H9 (cell line): ENCODE data around the gene CEP164. TPM values are rescaled to one million over a fixed set of nuclear protein-coding genes. Genes with fewer than 3 reads are reported as not detected.

Experiments used
- DNase-seq: peaks from one replicate; pipeline ENCODE4 v3.0.0-alpha.2; 2017
- H2AFZ ChIP-seq: one replicate; pipeline ENCODE4 v1.6.1; 2013; ENCODE audit warnings: mild to moderate bottlenecking, low read length, control low read depth, moderate library complexity
- H2AK5ac ChIP-seq: 2 replicates; pipeline ENCODE4 v1.6.1; 2013; ENCODE audit warnings: low read length, control low read depth, mixed read lengths; ENCODE audit not compliant: insufficient read length
- H2BK120ac ChIP-seq: one replicate; pipeline ENCODE4 v1.6.1; 2013; ENCODE audit warnings: low read depth, mild to moderate bottlenecking, low read length, control low read depth, inconsistent platforms; ENCODE audit not compliant: poor library complexity, severe bottlenecking
- H2BK12ac ChIP-seq: 2 replicates; pipeline ENCODE4 v1.6.1; 2013; ENCODE audit warnings: low read length, control low read depth, mixed read lengths, low read depth; ENCODE audit not compliant: insufficient read length
- H2BK15ac ChIP-seq: 2 replicates; pipeline ENCODE4 v1.6.1; 2013; ENCODE audit warnings: low read depth, low read length, control low read depth
- H2BK20ac ChIP-seq: one replicate; pipeline ENCODE4 v1.6.1; 2013; ENCODE audit warnings: low read depth, mild to moderate bottlenecking, low read length, control low read depth, inconsistent platforms; ENCODE audit not compliant: poor library complexity, severe bottlenecking
- H2BK5ac ChIP-seq: 2 replicates; pipeline ENCODE4 v1.6.1; 2013; ENCODE audit warnings: low read length, control low read depth, mixed read lengths; ENCODE audit not compliant: insufficient read length
- H3K14ac ChIP-seq: 2 replicates; pipeline ENCODE4 v1.6.1; 2013; ENCODE audit warnings: low read length, control low read depth; ENCODE audit not compliant: insufficient read depth
- H3K18ac ChIP-seq: 2 replicates; pipeline ENCODE4 v1.6.1; 2013; ENCODE audit warnings: low read depth, mild to moderate bottlenecking, mixed read lengths, low read length, control low read depth; ENCODE audit not compliant: insufficient read length
- H3K23ac ChIP-seq: 2 replicates; pipeline ENCODE4 v1.6.1; 2013; ENCODE audit warnings: low read length, control low read depth, mixed read lengths, low read depth; ENCODE audit not compliant: insufficient read length
- H3K23me2 ChIP-seq: 2 replicates; pipeline ENCODE4 v1.6.1; 2013; ENCODE audit warnings: low read depth, mild to moderate bottlenecking, mixed read lengths, low read length, control low read depth; ENCODE audit not compliant: insufficient read length, poor library complexity, severe bottlenecking
- H3K27ac ChIP-seq: 2 replicates; pipeline ENCODE4 v1.5.1; 2013; ENCODE audit warnings: low read length, control low read depth, mixed read lengths, low read depth; ENCODE audit not compliant: insufficient read length
- H3K27me3 ChIP-seq: 2 replicates; pipeline ENCODE4 v1.6.1; 2013; ENCODE audit warnings: low read length, control low read depth, inconsistent platforms; ENCODE audit not compliant: insufficient read depth
- H3K4ac ChIP-seq: 2 replicates; pipeline ENCODE4 v1.6.1; 2013; ENCODE audit warnings: low read depth, mild to moderate bottlenecking, control low read depth, inconsistent platforms, low read length, moderate library complexity
- H3K4me1 ChIP-seq: 2 replicates; pipeline ENCODE4 v1.6.1; 2013; ENCODE audit warnings: low read length, control low read depth, inconsistent platforms; ENCODE audit not compliant: insufficient read depth
- H3K4me2 ChIP-seq: 2 replicates; pipeline ENCODE4 v1.6.1; 2013; ENCODE audit warnings: low read length, control low read depth, mixed read lengths; ENCODE audit not compliant: insufficient read length, insufficient read depth
- H3K56ac ChIP-seq: 2 replicates; pipeline ENCODE4 v1.6.1; 2013; ENCODE audit warnings: low read depth, mild to moderate bottlenecking, mixed read lengths, low read length, control low read depth; ENCODE audit not compliant: insufficient read length
- H3K79me1 ChIP-seq: 2 replicates; pipeline ENCODE4 v1.6.1; 2013; ENCODE audit warnings: low read depth, mild to moderate bottlenecking, moderate library complexity, low read length, control low read depth, inconsistent platforms; ENCODE audit not compliant: insufficient read depth, poor library complexity, severe bottlenecking
- H3K79me2 ChIP-seq: 2 replicates; pipeline ENCODE4 v1.6.1; 2013; ENCODE audit warnings: low read length, control low read depth, inconsistent platforms; ENCODE audit not compliant: insufficient read depth
- H3K9ac ChIP-seq: 2 replicates; pipeline ENCODE4 v1.6.1; 2013; ENCODE audit warnings: low read length, control low read depth, mixed read lengths; ENCODE audit not compliant: insufficient read length; ENCODE audit errors: extremely low read depth
- H3K9me3 ChIP-seq: one replicate; pipeline ENCODE4 v1.6.1; 2013; ENCODE audit warnings: low read depth, low read length, inconsistent platforms; ENCODE audit not compliant: control insufficient read depth
- H3T11ph ChIP-seq: one replicate; pipeline ENCODE4 v1.6.1; 2013; ENCODE audit warnings: mild to moderate bottlenecking, low read length, control low read depth, inconsistent platforms
- H4K20me1 ChIP-seq: one replicate; pipeline ENCODE4 v1.6.1; 2013; ENCODE audit not compliant: control insufficient read depth, insufficient read length, insufficient read depth
- H4K5ac ChIP-seq: 2 replicates; pipeline ENCODE4 v1.6.1; 2013; ENCODE audit warnings: low read depth, mild to moderate bottlenecking, mixed read lengths, low read length, control low read depth; ENCODE audit not compliant: insufficient read length
- H4K8ac ChIP-seq: replicated peaks from 2 replicates; pipeline ENCODE4 v1.6.1; 2013; ENCODE audit warnings: low read length, control low read depth, mixed read lengths, low read depth; ENCODE audit not compliant: insufficient read length
- H4K91ac ChIP-seq: 2 replicates; pipeline ENCODE4 v1.6.1; 2013; ENCODE audit warnings: low read depth, mild to moderate bottlenecking, moderate library complexity, mixed read lengths, low read length, control low read depth; ENCODE audit not compliant: insufficient read length
- H3K27ac Mint-ChIP-seq, 3 experiments: 2 replicates in 2 of 3; 3 replicates in 1 of 3; pipeline ENCODE4 v1.8.0; 2020 to 2021; ENCODE audit warnings: mixed read lengths in 3 of 3, mild to moderate bottlenecking in 1 of 3, moderate library complexity in 1 of 3
- H3K27me3 Mint-ChIP-seq: 2 replicates; pipeline ENCODE4 v1.8.0; 2021; ENCODE audit warnings: low read depth, mild to moderate bottlenecking, moderate library complexity, mixed read lengths
- H3K36me3 Mint-ChIP-seq, 3 experiments: 2 replicates in 2 of 3; 3 replicates in 1 of 3; pipeline ENCODE4 v1.8.0; 2020 to 2021; ENCODE audit warnings: low read depth in 3 of 3, mixed read lengths in 3 of 3; ENCODE audit not compliant: insufficient read depth in 1 of 3
- H3K4me1 Mint-ChIP-seq, 2 experiments: 2 replicates each; pipeline ENCODE4 v1.8.0; 2020; ENCODE audit warnings: mixed read lengths in 2 of 2
- H3K4me3 Mint-ChIP-seq, 2 experiments: 2 replicates in 1 of 2; 3 replicates in 1 of 2; pipeline ENCODE4 v1.8.0; 2020 to 2021; ENCODE audit warnings: mild to moderate bottlenecking in 2 of 2, mixed read lengths in 2 of 2, moderate library complexity in 1 of 2
- H3K9me3 Mint-ChIP-seq, 2 experiments: 2 replicates in 1 of 2; 3 replicates in 1 of 2; pipeline ENCODE4 v1.8.0; 2020; ENCODE audit warnings: mild to moderate bottlenecking in 2 of 2, mixed read lengths in 2 of 2, moderate library complexity in 1 of 2
- CTCF ChIP-seq: fragments of 200-600 bp; sonication (generic); conservative IDR thresholded peaks from 3 replicates; pipeline ENCODE4 v1.8.0; 2021; ENCODE audit warnings: antibody characterized with exemption, mild to moderate bottlenecking
- WGBS: extraction: QIAGEN DNeasy Blood & Tissue Kit; methylation state at CpG from one replicate; pipeline ENCODE4 v1.1.7; 2013; ENCODE audit warnings: missing lambda C conversion rate, low lambda C conversion rate, mixed read lengths; ENCODE audit not compliant: insufficient read length; ENCODE audit errors: extremely low coverage; 5-methylcytosine and 5-hydroxymethylcytosine counted together
- total RNA-seq: library from RNA; stranded (reverse); gene quantifications from 2 replicates; pipeline ENCODE4 v1.2.1, GENCODE V29; 2021

The CEP164 gene
- total RNA-seq, 1 experiment from 2014 or later: 24.9 TPM

- no peak overlapping the region for H4K8ac ChIP-seq
- peak; percentile 10 for DNase-seq
- peaks cover 16 to 22% of the 10 kb centered on the region in 2 experiments for H3K9me3 Mint-ChIP-seq
- no peak overlapping the region for H2AFZ ChIP-seq
- H3K4me1 Mint-ChIP-seq: peaks cover 17 to 20% of the 10 kb centered on the region in 2 experiments
- H3K27ac Mint-ChIP-seq: peak overlapping the region in 1 of 3 experiments; percentile 11; a peak in 1 of 7 replicates
- no peak overlapping the region for H3K14ac ChIP-seq
- H3K79me2 ChIP-seq: no peaks in the 10 kb centered on the region
- H3K27ac ChIP-seq: no peak overlapping the region
- no peak overlapping the region for H4K5ac ChIP-seq
- H3K36me3 Mint-ChIP-seq: peaks cover 35 to 45% (median 44%) of the 10 kb centered on the region in 3 experiments
- no peak overlapping the region for H2BK15ac ChIP-seq
- no peaks in the 10 kb centered on the region for H3K27me3 ChIP-seq
- no peak overlapping the region for H3K56ac ChIP-seq
- no peaks in the 10 kb centered on the region for H4K20me1 ChIP-seq
- no peaks in the 10 kb centered on the region for H3K23me2 ChIP-seq
- no peak overlapping the region for H2AK5ac ChIP-seq
- peaks cover 5% of the 10 kb centered on the region for H3K9me3 ChIP-seq
- no peak overlapping the region for H4K91ac ChIP-seq
- H3K18ac ChIP-seq: no peak overlapping the region
- no peak for TF ChIP-seq CTCF
- H3K4me2 ChIP-seq: no peak overlapping the region
- no peaks in the 10 kb centered on the region; the same call in 1 of the 2 replicates for H3K27me3 Mint-ChIP-seq
- no CpG with 5 or more reads among the region's 12 CpGs for WGBS
- no peak overlapping the region for H3K4ac ChIP-seq
- no peak overlapping the region for H2BK20ac ChIP-seq
- no peak overlapping the region for H2BK120ac ChIP-seq
- H3T11ph ChIP-seq: no peak overlapping the region
- no peak overlapping the region for H3K23ac ChIP-seq
- H2BK12ac ChIP-seq: no peak overlapping the region
- no peak overlapping the region for H3K4me3 Mint-ChIP-seq
- H2BK5ac ChIP-seq: no peak overlapping the region
- H3K4me1 ChIP-seq: no peaks in the 10 kb centered on the region; the same call in 1 of the 2 replicates
- no peaks in the 10 kb centered on the region for H3K79me1 ChIP-seq
- no peak overlapping the region for H3K9ac ChIP-seq
These were observed 81.9 kb downstream of the CEP164 start for GRCh38 chr11:117409511-117409910.
